Endothelial cell (in vitro differentiated cells): Measurements from ENCODE around the gene TBC1D30. TPM values are rescaled to one million over a fixed set of nuclear protein-coding genes. Genes with fewer than 3 reads are reported as not detected.

Source experiments
- DNase-seq: peaks from one replicate; pipeline ENCODE4 v3.0.0; 2021; ENCODE audit warnings: low spot score
- H3K27ac Mint-ChIP-seq: one replicate; pipeline ENCODE4 v1.8.0; 2021; ENCODE audit warnings: mixed read lengths, inconsistent platforms; ENCODE audit not compliant: unreplicated experiment
- H3K27me3 Mint-ChIP-seq: one replicate; pipeline ENCODE4 v1.8.0; 2021; ENCODE audit warnings: mild to moderate bottlenecking, moderate library complexity, mixed read lengths, inconsistent platforms; ENCODE audit not compliant: unreplicated experiment
- H3K36me3 Mint-ChIP-seq: one replicate; pipeline ENCODE4 v1.8.0; 2021; ENCODE audit warnings: mild to moderate bottlenecking, low read depth, mixed read lengths, inconsistent platforms; ENCODE audit not compliant: unreplicated experiment
- H3K4me1 Mint-ChIP-seq: one replicate; pipeline ENCODE4 v1.8.0; 2021; ENCODE audit warnings: mild to moderate bottlenecking, mixed read lengths, inconsistent platforms; ENCODE audit not compliant: unreplicated experiment
- H3K4me3 Mint-ChIP-seq: one replicate; pipeline ENCODE4 v1.8.0; 2021; ENCODE audit warnings: mild to moderate bottlenecking, mixed read lengths, inconsistent platforms; ENCODE audit not compliant: unreplicated experiment
- H3K9me3 Mint-ChIP-seq: one replicate; pipeline ENCODE4 v1.8.0; 2021; ENCODE audit warnings: mixed read lengths, inconsistent platforms; ENCODE audit not compliant: unreplicated experiment
- CTCF ChIP-seq: fragments of 200-600 bp; sonication (generic); IDR thresholded peaks from one replicate; pipeline ENCODE4 v1.5.0; 2021; ENCODE audit warnings: antibody characterized with exemption; ENCODE audit not compliant: unreplicated experiment
- total RNA-seq: library from RNA; stranded (reverse); fragmentation: NEBNext Ultra II Directional; extraction: Animal tissue kit (Norgen Biotek cat#: 25700); gene quantifications from one replicate; pipeline ENCODE4 v1.2.1, GENCODE V29; 2021; ENCODE audit not compliant: unreplicated experiment

The TBC1D30 gene
- total RNA-seq, 1 donor from 2014 or later: 3.6 TPM

GRCh38 chr12:64916411-64917261 is 92.2 kb downstream of the TBC1D30 start:
- Mint-ChIP-seq H3K9me3 (no peaks in the 10 kb centered on the region), H3K4me3 (no peak overlapping the region), H3K27ac (no peak overlapping the region), H3K36me3 (no peaks in the 10 kb centered on the region), H3K27me3 (peaks cover 3% of the 10 kb centered on the region), H3K4me1 (no peaks in the 10 kb centered on the region)
- TF ChIP-seq CTCF: no peak
- DNase-seq: no peak

- H3K9me3 Mint-ChIP-seq: no peaks in the 10 kb centered on the region
- no peak for TF ChIP-seq CTCF
- no peaks in the 10 kb centered on the region for H3K4me1 Mint-ChIP-seq
- no peak for DNase-seq
- no peaks in the 10 kb centered on the region for H3K36me3 Mint-ChIP-seq
- peaks cover 2% of the 10 kb centered on the region for H3K27me3 Mint-ChIP-seq
- H3K4me3 Mint-ChIP-seq: no peak overlapping the region
- no peak overlapping the region for H3K27ac Mint-ChIP-seq
Measured at GRCh38 chr12:64918344-64918743, 93.9 kb downstream of the TBC1D30 start.

DNA sequence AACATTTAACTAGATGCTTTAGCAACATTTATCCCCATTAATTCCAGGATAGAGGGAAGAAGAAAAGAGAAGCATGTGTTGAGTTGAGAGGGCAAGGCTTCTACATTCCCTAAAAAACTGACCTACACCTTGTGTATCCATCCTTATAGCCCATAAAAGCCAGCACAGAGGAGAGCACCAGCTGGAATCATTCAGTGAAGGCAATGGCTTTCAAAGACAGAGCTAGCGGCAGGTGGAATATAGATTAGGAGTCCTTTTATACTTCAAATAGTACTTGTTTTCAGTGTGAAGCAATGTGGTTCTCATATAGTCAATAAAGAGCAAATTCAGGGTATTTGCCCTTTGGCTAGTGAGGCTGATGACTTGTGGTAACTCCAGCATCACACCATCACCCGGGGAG is 94.4 kb downstream of the TBC1D30 start:
- H3K27me3 Mint-ChIP-seq: peaks cover 2% of the 10 kb centered on the region
- H3K9me3 Mint-ChIP-seq: no peaks in the 10 kb centered on the region
- H3K4me3 Mint-ChIP-seq: no peak overlapping the region
- DNase-seq: no peak
- no peaks in the 10 kb centered on the region for H3K4me1 Mint-ChIP-seq
- no peak for TF ChIP-seq CTCF
- no peaks in the 10 kb centered on the region for H3K36me3 Mint-ChIP-seq
- H3K27ac Mint-ChIP-seq: no peak overlapping the region

DNA sequence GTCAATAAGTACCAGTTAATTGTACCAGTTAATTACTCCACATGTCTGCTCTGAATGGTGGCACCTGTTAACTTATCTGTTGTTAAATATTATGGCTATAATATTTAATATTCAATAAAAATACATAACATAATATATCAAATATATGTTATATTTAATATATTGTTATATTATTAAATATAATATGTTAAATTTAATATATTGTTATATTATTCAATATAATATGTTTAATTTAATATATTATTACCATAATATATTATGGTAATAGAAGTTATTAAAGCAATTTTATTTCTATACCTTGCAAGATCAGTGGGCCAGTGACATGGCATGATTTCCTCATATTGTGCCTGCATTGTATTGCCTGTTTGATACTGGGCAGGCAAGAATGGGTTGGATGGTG is 98.4 kb downstream of the TBC1D30 start:
- H3K9me3 Mint-ChIP-seq: no peaks in the 10 kb centered on the region
- H3K36me3 Mint-ChIP-seq: no peaks in the 10 kb centered on the region
- TF ChIP-seq CTCF: no peak
- no peaks in the 10 kb centered on the region for H3K27me3 Mint-ChIP-seq
- no peak for DNase-seq
- no peak overlapping the region for H3K4me3 Mint-ChIP-seq
- H3K27ac Mint-ChIP-seq: no peak overlapping the region
- H3K4me1 Mint-ChIP-seq: no peaks in the 10 kb centered on the region

GRCh38 chr12:64923536-64923935 is 99.1 kb downstream of the TBC1D30 start:
- Mint-ChIP-seq H3K4me1 (no peaks in the 10 kb centered on the region), H3K9me3 (no peaks in the 10 kb centered on the region), H3K36me3 (no peaks in the 10 kb centered on the region), H3K4me3 (no peak overlapping the region), H3K27me3 (no peaks in the 10 kb centered on the region), H3K27ac (no peak overlapping the region)
- no peak for TF ChIP-seq CTCF
- DNase-seq: no peak

Other genes starting within 250 kb of the TBC1D30 start
- gene RASSF3, start 214.2 kb upstream of the TBC1D30 start, total RNA-seq: 43.5 TPM
- gene GNS, start 65.2 kb upstream of the TBC1D30 start, total RNA-seq: 80.2 TPM